Heart left ventricle (tissue), 16 donors: Measurements from ENCODE around the gene SLC4A9. TPM values are rescaled to one million over a fixed set of nuclear protein-coding genes. Genes with fewer than 3 reads are reported as not detected.
"Not testable (repeated sequence)": the region's sequence is repeated elsewhere in the genome, so short reads cannot be mapped to it uniquely, and the experiment has no call there.

Source experiments
- ATAC-seq, 4 donors: fragments of 200-7000 bp; cut with Tn5 transposase; one replicate each; pipeline ENCODE4 v1.9.1; 2020 to 2022; ENCODE audit warnings: moderate library complexity in 4 of 4, mild to moderate bottlenecking in 3 of 4, moderate number of reproducible peaks in 1 of 4
- DNase-seq, 5 donors: peaks; one replicate each; pipeline ENCODE4 v3.0.0-alpha.2; 2020
- H3K27ac ChIP-seq, 12 donors: fragments of 200-600 bp; sonication (generic) in 4 of 12; one replicate each; pipeline versions ENCODE4 v1.5.0 to v1.8.0; 2016 to 2022; ENCODE audit warnings: mild to moderate bottlenecking in 2 of 12
- H3K27me3 ChIP-seq, 9 donors: fragments of 200-600 bp; sonication (generic) in 2 of 9; one replicate each; pipeline versions ENCODE4 v1.5.1 to v1.8.0; 2016 to 2022; ENCODE audit warnings: mild to moderate bottlenecking in 3 of 9
- H3K36me3 ChIP-seq, 9 donors: fragments of 200-600 bp; sonication (generic) in 2 of 9; one replicate each; pipeline versions ENCODE4 v1.5.0 to v1.8.0; 2018 to 2022; ENCODE audit warnings: mild to moderate bottlenecking in 2 of 9
- H3K4me1 ChIP-seq, 12 donors: fragments of 200-600 bp; sonication (generic) in 4 of 12; one replicate each; pipeline versions ENCODE4 v1.5.0 to v1.8.0; 2016 to 2022; ENCODE audit warnings: mild to moderate bottlenecking in 3 of 12
- H3K4me3 ChIP-seq, 12 donors: fragments of 200-600 bp; sonication (generic) in 4 of 12; one replicate each; pipeline versions ENCODE4 v1.5.0 to v1.8.0; 2017 to 2022; ENCODE audit warnings: mild to moderate bottlenecking in 9 of 12, moderate library complexity in 4 of 12
- H3K9me3 ChIP-seq, 12 donors: fragments of 200-600 bp; sonication (generic) in 4 of 12; one replicate each; pipeline versions ENCODE4 v1.5.0 to v1.8.0; 2016 to 2022; ENCODE audit warnings: mild to moderate bottlenecking in 1 of 12
- CTCF ChIP-seq, 12 donors: fragments of 200-600 bp; sonication (generic) in 4 of 12; IDR thresholded peaks; one replicate each; pipeline versions ENCODE4 v1.5.0 to v1.8.0; 2018 to 2022; ENCODE audit warnings: antibody characterized with exemption in 12 of 12, mild to moderate bottlenecking in 5 of 12
- POLR2A ChIP-seq, 2 donors: fragments of 450-650 bp; IDR thresholded peaks; one replicate each; pipeline ENCODE4 v1.6.1; 2017; ENCODE audit warnings: antibody characterized with exemption in 2 of 2, mild to moderate bottlenecking in 2 of 2, moderate library complexity in 2 of 2
- WGBS, 4 donors: extraction: QIAGEN DNeasy Blood & Tissue Kit in 2 of 4; methylation state at CpG; one replicate each; pipeline versions ENCODE4 v1.1.5 to v1.1.7; 2013 to 2018; 5-methylcytosine and 5-hydroxymethylcytosine counted together
- intact Hi-C, 10 donors: fragments of 100-400 bp; cut with DNase I; formaldehyde crosslinking; loops; one replicate each; pipeline versions ENCODE4 v1.11.1 to v1.14.2; 2022
- polyA plus RNA-seq, 2 donors: library from polyadenylated mRNA; stranded (reverse); fragments of 200-250 nt; gene quantifications; one replicate each; pipeline ENCODE4 v1.2.3, GENCODE V29; 2013
- total RNA-seq, 9 donors: library from RNA; depleted of rRNA in 2 of 9; stranded (reverse); fragments of >200 nt in 2 of 9; fragmentation: NEBNext Ultra II Directional in 3 of 9; extraction: Animal tissue kit (Norgen Biotek cat#: 25700) in 3 of 9; gene quantifications; one replicate each; pipeline versions ENCODE4 v1.1.0 to v1.2.4, GENCODE V29; 2016 to 2023
- donor health status: ischemic (EF 13 %, LVEDD 7.1; RV severe dilation, severe dysfunction).
- donor health status: healthy with polysubstance abuse.
- donor health status: DM: no; HTN: yes; CAD: no.
- donor health status: DM: no; HTN: no; CAD: no.
- donor health status: ischemic (EF 25% LVEDD 6.9; RV normal size, moderate dysfunction).
- donor health status: ischemic (EF 25% LVEDD 5.7; RV mildly dilated, moderate dysfunction).
- donor health status: healthy.
- donor health status: DM: yes; HTN: yes; CAD: no.
- donor health status: ischemic (EF 35%, LVEDD 5.7; RV mildly dilated, moderate dysfunction).
- donor health status: nonischemic (EF 11% LVEDD 7.7; RV severe dilation, severe dysfunction).
- donor health status: DM: yes; HTN: yes; CAD: no.
- donor health status: PGD.
- donor health status: ischemic (EF 29% LVEDD 5.4; RV normal size, mild dysfunction).
- donor health status: nonischemic (EF 23%, LVEDD 6.1; RV moderate dilation, normal function).

The SLC4A9 gene
- total and polyA plus RNA-seq, 11 donors, result 0.08 to 0.20 (median 0.12) TPM; not detected in 6

GRCh38 chr5:140341591-140341990 is 18.4 kb upstream of the SLC4A9 start:
- Histone ChIP-seq H3K27ac (peak overlapping the region; percentile 25 to 99 (median 82)), H3K27me3 (no peaks in the 10 kb centered on the region), H3K4me1 (peaks cover 10 to 91% (median 81%) of the 10 kb centered on the region in 12 donors), H3K9me3 (no peaks in the 10 kb centered on the region), H3K36me3 (peaks cover 0 to 64% (median 41%) of the 10 kb centered on the region in 9 donors), H3K4me3 (peak overlapping the region in 7 of 12 donors; percentile 4 to 99 (median 12))
- TF ChIP-seq POLR2A (IDR thresholded peaks at IDR 0.05) (no peak), CTCF (IDR thresholded peaks at IDR 0.05) (no peak)
- ATAC-seq, result peak; percentile 75 to 87 (median 83)
- intact Hi-C loops, result loop anchor here in 3 of 10 donors (5.0 to 10.0 kb wide), 3 partner anchors 39 to 267 kb away; partner anchors contain the start of gene PFDN1 (in 1 of the 3)
- DNase-seq, result peak; percentile 72 to 89 (median 79)
- WGBS, 4 donors, result 35 to 60% (median 49%) methylated on average over 4 to 5 of the region's 5 CpGs

- Histone ChIP-seq H3K27me3 (no peaks in the 10 kb centered on the region), H3K9me3 (no peaks in the 10 kb centered on the region), H3K4me3 (peak overlapping the region in 7 of 12 donors; percentile 4 to 99 (median 15)), H3K4me1 (peaks cover 8 to 91% (median 81%) of the 10 kb centered on the region in 12 donors), H3K36me3 (peaks cover 0 to 60% (median 37%) of the 10 kb centered on the region in 9 donors), H3K27ac (peak overlapping the region; percentile 25 to 99 (median 82))
- peak in 2 of 5 donors; percentile 41 to 45 for DNase-seq
- intact Hi-C loops, result loop anchor here in 3 of 10 donors (5.0 to 10.0 kb wide), 3 partner anchors 40 to 267 kb away; partner anchors contain the start of gene PFDN1 (in 1 of the 3)
- no peak for TF ChIP-seq POLR2A (IDR thresholded peaks at IDR 0.05)
- no peak for TF ChIP-seq CTCF (IDR thresholded peaks at IDR 0.05)
- 42 to 54% (median 51%) methylated on average over 6 of the region's 6 CpGs for WGBS, 4 donors
- ATAC-seq, result peak in 1 of 4 donors; percentile 4
Measured at GRCh38 chr5:140342287-140342686, 17.7 kb upstream of the SLC4A9 start.

GRCh38 chr5:140342896-140343295 is 17.1 kb upstream of the SLC4A9 start:
- no peaks in the 10 kb centered on the region for H3K9me3 ChIP-seq
- intact Hi-C loops, result loop anchor here in 3 of 10 donors (5.0 to 10.0 kb wide), 3 partner anchors 41 to 268 kb away; partner anchors contain the start of gene PFDN1 (in 1 of the 3)
- peak overlapping the region in 11 of 12 donors; percentile 55 to 99 (median 83) for H3K27ac ChIP-seq
- DNase-seq, result no peak
- peaks cover 0 to 54% (median 32%) of the 10 kb centered on the region in 9 donors for H3K36me3 ChIP-seq
- 37 to 64% (median 55%) methylated on average over 1 of the region's 1 CpG for WGBS, 4 donors
- TF ChIP-seq POLR2A (IDR thresholded peaks at IDR 0.05), result no peak
- TF ChIP-seq CTCF (IDR thresholded peaks at IDR 0.05), result no peak
- ATAC-seq, result no peak
- peaks cover 8 to 91% (median 81%) of the 10 kb centered on the region in 12 donors for H3K4me1 ChIP-seq
- H3K27me3 ChIP-seq, result no peaks in the 10 kb centered on the region
- H3K4me3 ChIP-seq, result peak overlapping the region in 6 of 12 donors; percentile 14 to 99 (median 30)

- not testable (repeated sequence) for H3K27me3 ChIP-seq, ATAC-seq, DNase-seq, H3K9me3 ChIP-seq
- intact Hi-C loops, result loop anchor here in 3 of 10 donors (5.0 to 10.0 kb wide), 3 partner anchors 42 to 269 kb away; partner anchors contain the start of gene PFDN1 (in 1 of the 3)
- Histone ChIP-seq H3K36me3 (peaks cover 0 to 45% (median 24%) of the 10 kb centered on the region in 9 donors), H3K4me3 (peak overlapping the region in 8 of 12 donors; percentile 84 to 99 (median 88)), H3K4me1 (peaks cover 8 to 88% (median 77%) of the 10 kb centered on the region in 12 donors), H3K27ac (peak overlapping the region in 8 of 12 donors; percentile 79 to 99 (median 94))
- 89 to 95% (median 93%) methylated on average over 8 of the region's 8 CpGs for WGBS, 4 donors
Measured at GRCh38 chr5:140343849-140344248, 16.1 kb upstream of the SLC4A9 start.
